Measurements from ENCODE around the gene MAP3K12. TPM values are rescaled to one million over a fixed set of nuclear protein-coding genes. Genes with fewer than 3 reads are reported as not detected.

The MAP3K12 gene
- total RNA-seq, 2 experiments from 2014 or later, result 7.2 to 13.4 TPM

DNA sequence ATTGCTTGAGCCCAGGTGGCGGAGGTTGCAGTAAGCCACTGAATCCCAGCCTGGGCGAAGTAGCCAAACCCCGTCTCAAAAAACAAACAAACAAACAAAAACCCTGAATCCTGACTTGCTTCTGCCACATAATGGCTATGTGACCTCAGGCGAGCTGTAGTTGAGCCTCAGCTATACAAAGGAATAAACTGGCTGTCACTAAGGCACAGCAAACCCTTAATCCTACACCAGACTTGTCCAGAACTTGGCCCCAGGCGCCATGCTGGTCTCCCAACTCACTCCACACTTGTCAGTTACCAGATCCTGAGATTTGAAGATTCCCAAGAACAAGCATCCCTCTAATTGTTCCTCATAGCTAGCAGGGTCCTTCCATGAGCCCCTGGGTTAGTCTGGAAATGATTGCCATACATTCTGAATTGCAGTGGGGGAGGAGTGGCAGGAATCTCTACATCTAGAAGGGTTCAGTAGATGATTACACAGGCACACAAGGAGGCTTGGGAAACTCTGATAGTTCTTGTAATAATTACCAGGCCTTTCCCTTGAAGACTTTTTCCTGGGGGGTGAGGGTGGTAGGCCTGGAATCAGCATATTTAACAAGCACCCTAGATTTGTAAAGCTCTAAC is 9.9 kb downstream of the MAP3K12 start:
- Histone ChIP-seq H3K79me2 (ENCODE audit: insufficient read depth, low read depth, low read length) (no peaks in the 10 kb centered on the region), H3K9me2 (ENCODE audit: insufficient read depth, low read length) (no peaks in the 10 kb centered on the region), H4K20me1 (ENCODE audit: insufficient read depth, low read length) (no peaks in the 10 kb centered on the region), H3K4me2 (ENCODE audit: low read length) (no peak overlapping the region), H3K36me3 (ENCODE audit: insufficient read depth, low read length) (peaks cover 37% of the 10 kb centered on the region), H3K4me1 (ENCODE audit: insufficient read depth, low read length, poor library complexity, severe bottlenecking) (peaks cover 23% of the 10 kb centered on the region), H3K9me3 (ENCODE audit: low read length) (no peaks in the 10 kb centered on the region), H3K4me3 (ENCODE audit: low read depth, low read length, poor library complexity, severe bottlenecking) (no peak overlapping the region), H2AFZ (ENCODE audit: low read length) (no peak overlapping the region), H3K27ac (ENCODE audit: low read depth, low read length, poor library complexity, severe bottlenecking) (no peak overlapping the region)
- ChIA-PET POLR2A (interaction anchor here (0.6 to 1.4 kb wide), 5 partner anchors 10 to 248 kb away, joined by 3 to 5 read pairs (median 4); partner anchors contain the start of genes MAP3K12 and TARBP2), CTCF (ENCODE audit: unreplicated experiment) (no interaction called here)
- intact Hi-C loops (cut with micrococcal nuclease; ENCODE audit: unreplicated experiment), result no loop called here
- TF ChIP-seq, protein P1, sequence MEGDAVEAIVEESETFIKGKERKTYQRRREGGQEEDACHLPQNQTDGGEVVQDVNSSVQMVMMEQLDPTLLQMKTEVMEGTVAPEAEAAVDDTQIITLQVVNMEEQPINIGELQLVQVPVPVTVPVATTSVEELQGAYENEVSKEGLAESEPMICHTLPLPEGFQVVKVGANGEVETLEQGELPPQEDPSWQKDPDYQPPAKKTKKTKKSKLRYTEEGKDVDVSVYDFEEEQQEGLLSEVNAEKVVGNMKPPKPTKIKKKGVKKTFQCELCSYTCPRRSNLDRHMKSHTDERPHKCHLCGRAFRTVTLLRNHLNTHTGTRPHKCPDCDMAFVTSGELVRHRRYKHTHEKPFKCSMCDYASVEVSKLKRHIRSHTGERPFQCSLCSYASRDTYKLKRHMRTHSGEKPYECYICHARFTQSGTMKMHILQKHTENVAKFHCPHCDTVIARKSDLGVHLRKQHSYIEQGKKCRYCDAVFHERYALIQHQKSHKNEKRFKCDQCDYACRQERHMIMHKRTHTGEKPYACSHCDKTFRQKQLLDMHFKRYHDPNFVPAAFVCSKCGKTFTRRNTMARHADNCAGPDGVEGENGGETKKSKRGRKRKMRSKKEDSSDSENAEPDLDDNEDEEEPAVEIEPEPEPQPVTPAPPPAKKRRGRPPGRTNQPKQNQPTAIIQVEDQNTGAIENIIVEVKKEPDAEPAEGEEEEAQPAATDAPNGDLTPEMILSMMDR (conservative IDR thresholded peaks at IDR 0.05; ENCODE audit: low read length), result no peak
- BruUV-seq (replicated peaks), result no TSS peak
- DNase-seq (ENCODE audit: low spot score), result no peak

DNA sequence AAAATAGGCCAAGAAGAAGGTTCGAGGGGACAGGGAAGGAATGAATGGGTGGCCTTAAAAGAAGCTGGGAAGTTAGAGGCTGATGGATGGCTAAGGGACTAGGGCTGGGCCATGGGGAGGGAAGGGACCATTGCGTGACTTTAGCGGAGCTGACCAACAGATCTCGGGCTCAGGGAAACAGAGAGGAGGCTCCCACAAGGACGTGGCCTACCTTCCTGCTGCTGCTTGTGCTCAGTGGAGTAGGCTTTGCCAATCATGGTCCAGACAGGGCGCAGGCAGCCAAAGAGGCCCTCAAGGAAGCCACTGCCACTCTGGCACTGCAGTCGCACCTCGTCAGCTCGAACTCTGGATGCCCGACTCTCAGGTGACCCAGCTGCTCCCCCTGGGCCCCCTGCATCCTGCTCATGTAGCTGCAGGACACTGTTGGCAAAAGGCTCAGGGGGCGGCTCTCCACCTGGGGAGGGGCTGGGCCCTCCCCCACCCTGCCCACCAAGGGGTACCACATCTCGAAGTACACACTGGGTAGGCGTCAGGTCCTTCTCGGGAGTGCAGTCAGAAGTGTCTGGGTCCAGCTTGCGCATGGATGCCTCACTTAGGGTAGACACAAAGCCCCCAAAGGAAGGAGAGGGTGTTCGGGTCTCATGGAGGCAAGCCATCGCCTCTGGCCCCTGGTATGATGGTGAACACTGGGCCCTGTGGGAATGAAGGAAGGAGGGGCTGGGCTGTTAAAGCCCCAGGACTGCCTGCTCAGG is 12.3 kb downstream of the MAP3K12 start:
- Histone ChIP-seq H3K4me3 (ENCODE audit: low read depth, low read length, poor library complexity, severe bottlenecking) (no peak overlapping the region), H3K9me2 (ENCODE audit: insufficient read depth, low read length) (no peaks in the 10 kb centered on the region), H3K27ac (ENCODE audit: low read depth, low read length, poor library complexity, severe bottlenecking) (no peak overlapping the region), H3K4me2 (ENCODE audit: low read length) (no peak overlapping the region), H3K79me2 (ENCODE audit: insufficient read depth, low read depth, low read length) (no peaks in the 10 kb centered on the region), H3K4me1 (ENCODE audit: insufficient read depth, low read length, poor library complexity, severe bottlenecking) (peaks cover 5% of the 10 kb centered on the region), H3K9me3 (ENCODE audit: low read length) (no peaks in the 10 kb centered on the region), H3K36me3 (ENCODE audit: insufficient read depth, low read length) (peaks cover 61% of the 10 kb centered on the region), H4K20me1 (ENCODE audit: insufficient read depth, low read length) (no peaks in the 10 kb centered on the region), H2AFZ (ENCODE audit: low read length) (no peak overlapping the region)
- TF ChIP-seq, protein P1 (conservative IDR thresholded peaks at IDR 0.05; ENCODE audit: low read length), result no peak
- no peak for TF ChIP-seq EZH2phosphoT487 (IDR thresholded peaks at IDR 0.05; ENCODE audit: borderline replicate concordance, low read depth, low read length)
- no TSS peak for BruUV-seq (replicated peaks)
- POLR2A ChIA-PET, result no interaction called here
- intact Hi-C loops (cut with micrococcal nuclease; ENCODE audit: unreplicated experiment), result no loop called here
- CTCF ChIA-PET (ENCODE audit: unreplicated experiment), result no interaction called here
- DNase-seq (ENCODE audit: low spot score), result no peak
